ENCODE data around the gene PARP11. TPM values are rescaled to one million over a fixed set of nuclear protein-coding genes. Genes with fewer than 3 reads are reported as not detected.
"Not testable (repeated sequence)": the region's sequence is repeated elsewhere in the genome, so short reads cannot be mapped to it uniquely, and the experiment has no call there.

PARP11 gene
- total RNA-seq, 1 experiment from 2014 or later = 13.4 TPM

GRCh38 chr12:3863756-3864155 lies 9.4 kb downstream of the PARP11 start:
- H3K27me3 ChIP-seq = no peaks in the 10 kb centered on the region
- H3K36me3 ChIP-seq = peaks cover 10% of the 10 kb centered on the region
- H3K4me3 ChIP-seq = no peak overlapping the region
- H3K27ac ChIP-seq = no peak overlapping the region
- DNase-seq = no peak
- H3K4me1 ChIP-seq = no peaks in the 10 kb centered on the region
- H3K9me3 ChIP-seq (replicated peaks) = peaks cover 9% of the 10 kb centered on the region

- no peak overlapping the region for H3K4me3 ChIP-seq
- no peaks in the 10 kb centered on the region; the same call in 1 of the 2 replicates for H3K9me3 ChIP-seq (replicated peaks)
- H3K27me3 ChIP-seq = no peaks in the 10 kb centered on the region
- H3K27ac ChIP-seq = no peak overlapping the region
- DNase-seq = no peak
- H3K4me1 ChIP-seq = peaks cover 8% of the 10 kb centered on the region; the same call in 1 of the 2 replicates
- peaks cover 7% of the 10 kb centered on the region; the same call in 1 of the 2 replicates for H3K36me3 ChIP-seq
These were observed 30.7 kb downstream of the PARP11 start for GRCh38 chr12:3842517-3842916.

- DNase-seq = no peak
- Histone ChIP-seq H3K9me3 (replicated peaks) (no peaks in the 10 kb centered on the region; the same call in 1 of the 2 replicates), H3K27ac (no peak overlapping the region), H3K27me3 (no peaks in the 10 kb centered on the region), H3K4me1 (peaks cover 8% of the 10 kb centered on the region; the same call in 1 of the 2 replicates), H3K4me3 (no peak overlapping the region), H3K36me3 (peaks cover 7% of the 10 kb centered on the region; the same call in 1 of the 2 replicates)
These were observed 31.4 kb downstream of the PARP11 start for GRCh38 chr12:3841783-3842182.

- not testable (repeated sequence) for H3K27me3 ChIP-seq; H3K4me1 ChIP-seq; H3K9me3 ChIP-seq (replicated peaks); DNase-seq; H3K27ac ChIP-seq; H3K4me3 ChIP-seq; H3K36me3 ChIP-seq
These were observed 32.4 kb downstream of the PARP11 start for GRCh38 chr12:3840833-3841232.

- H3K36me3 ChIP-seq; H3K4me3 ChIP-seq; H3K27me3 ChIP-seq; H3K4me1 ChIP-seq; H3K9me3 ChIP-seq (replicated peaks): not testable (repeated sequence)
- H3K27ac ChIP-seq = peak overlapping the region; percentile 15; the same call in 1 of the 2 replicates
- DNase-seq = peak; percentile 14 to 51
These were observed 33.5 kb downstream of the PARP11 start for GRCh38 chr12:3839745-3840144.

- DNase-seq; H3K36me3 ChIP-seq; H3K4me1 ChIP-seq; H3K9me3 ChIP-seq (replicated peaks); H3K27ac ChIP-seq; H3K4me3 ChIP-seq; H3K27me3 ChIP-seq: not testable (repeated sequence)
These were observed 34.3 kb downstream of the PARP11 start for GRCh38 chr12:3838701-3839548.

GRCh38 chr12:3838076-3838475 lies 35.1 kb downstream of the PARP11 start:
- H3K27me3 ChIP-seq = no peaks in the 10 kb centered on the region
- no peaks in the 10 kb centered on the region; the same call in 1 of the 2 replicates for H3K9me3 ChIP-seq (replicated peaks)
- 0 out of 2 replicates have a peak, but pooled peaks cover 4% of the 10 kb centered on the region for H3K36me3 ChIP-seq
- no peak overlapping the region for H3K27ac ChIP-seq
- no peak overlapping the region for H3K4me3 ChIP-seq
- H3K4me1 ChIP-seq = peaks cover 8% of the 10 kb centered on the region; the same call in 1 of the 2 replicates
- DNase-seq = no peak

GRCh38 chr12:3837049-3837448 lies 36.1 kb downstream of the PARP11 start:
- Histone ChIP-seq H3K9me3 (replicated peaks) (no peaks in the 10 kb centered on the region), H3K27ac (no peak overlapping the region), H3K27me3 (no peaks in the 10 kb centered on the region), H3K4me3 (no peak overlapping the region), H3K4me1 (peaks cover 8% of the 10 kb centered on the region; the same call in 1 of the 2 replicates), H3K36me3 (0 out of 2 replicates have a peak, but pooled peaks cover 4% of the 10 kb centered on the region)
- DNase-seq = no peak

- no peaks in the 10 kb centered on the region for H3K9me3 ChIP-seq (replicated peaks)
- DNase-seq = no peak
- no peak overlapping the region for H3K27ac ChIP-seq
- H3K27me3 ChIP-seq = no peaks in the 10 kb centered on the region
- no peak overlapping the region for H3K4me3 ChIP-seq
- peaks cover 8% of the 10 kb centered on the region; the same call in 1 of the 2 replicates for H3K4me1 ChIP-seq
- 0 out of 2 replicates have a peak, but pooled peaks cover 4% of the 10 kb centered on the region for H3K36me3 ChIP-seq
These were observed 36.6 kb downstream of the PARP11 start for GRCh38 chr12:3836641-3837040.

- no peak overlapping the region for H3K4me3 ChIP-seq
These were observed 37.3 kb downstream of the PARP11 start for GRCh38 chr12:3835914-3836313.

GRCh38 chr12:3834774-3835173 lies 38.4 kb downstream of the PARP11 start:
- H3K27me3 ChIP-seq = no peaks in the 10 kb centered on the region
- no peak for DNase-seq
- H3K4me1 ChIP-seq = peaks cover 4% of the 10 kb centered on the region; the same call in 1 of the 2 replicates
- H3K27ac ChIP-seq = no peak overlapping the region
- 0 out of 2 replicates have a peak, but pooled peaks cover 4% of the 10 kb centered on the region for H3K36me3 ChIP-seq
- H3K4me3 ChIP-seq = no peak overlapping the region
- no peaks in the 10 kb centered on the region for H3K9me3 ChIP-seq (replicated peaks)

More at GRCh38 chr12:3835914-3836313, 37.3 kb downstream of the PARP11 start:
- no peaks in the 10 kb centered on the region for H3K27me3 ChIP-seq
- no peak overlapping the region for H3K27ac ChIP-seq
- H3K9me3 ChIP-seq (replicated peaks) = no peaks in the 10 kb centered on the region
- DNase-seq = no peak
- 0 out of 2 replicates have a peak, but pooled peaks cover 4% of the 10 kb centered on the region for H3K36me3 ChIP-seq
- peaks cover 8% of the 10 kb centered on the region; the same call in 1 of the 2 replicates for H3K4me1 ChIP-seq

GRCh38 chr12:3833670-3834310 lies 39.4 kb downstream of the PARP11 start:
- Histone ChIP-seq H3K36me3 (peaks cover 6% of the 10 kb centered on the region; the same call in 1 of the 2 replicates), H3K9me3 (replicated peaks) (no peaks in the 10 kb centered on the region), H3K4me3 (no peak overlapping the region), H3K27ac (no peak overlapping the region), H3K27me3 (no peaks in the 10 kb centered on the region), H3K4me1 (no peaks in the 10 kb centered on the region)
- no peak for DNase-seq

- DNase-seq = no peak
- peaks cover 8% of the 10 kb centered on the region; the same call in 1 of the 2 replicates for H3K36me3 ChIP-seq
- no peak overlapping the region for H3K4me3 ChIP-seq
- no peak overlapping the region for H3K27ac ChIP-seq
- H3K4me1 ChIP-seq = no peaks in the 10 kb centered on the region
- H3K27me3 ChIP-seq = no peaks in the 10 kb centered on the region
- H3K9me3 ChIP-seq (replicated peaks) = no peaks in the 10 kb centered on the region
These were observed 40.5 kb downstream of the PARP11 start for GRCh38 chr12:3832738-3833137.

- peak in 1 of 2 experiments; percentile 55 for DNase-seq
- Histone ChIP-seq H3K27ac (no peak overlapping the region), H3K27me3 (no peaks in the 10 kb centered on the region), H3K4me1 (no peaks in the 10 kb centered on the region), H3K4me3 (no peak overlapping the region), H3K36me3 (peaks cover 22% of the 10 kb centered on the region), H3K9me3 (replicated peaks) (no peaks in the 10 kb centered on the region)
These were observed 44.3 kb downstream of the PARP11 start for GRCh38 chr12:3828888-3829287.
